HepG2 (cell line): Measurements from ENCODE around the gene ANKFY1. TPM values are rescaled to one million over a fixed set of nuclear protein-coding genes. Genes with fewer than 3 reads are reported as not detected.

Source experiments
- ATAC-seq: fragments of 200-7000 bp; cut with Tn5 transposase; 3 replicates; pipeline ENCODE4 v1.9.1; 2020; ENCODE audit warnings: mild to moderate bottlenecking, moderate library complexity
- BruUV-seq: library from RNA; stranded (reverse); fragments of 400-500 nt; replicated peaks from 2 replicates; lab custom pipeline; 2021; lab: Mats Ljungman, UMichigan
- CTCF ChIA-PET: fragments of 300-600 bp; formaldehyde crosslinking; extraction: SDS; loops from one replicate; lab custom pipeline; 2021; ENCODE audit warnings: low total read pairs, inconsistent platforms, low intra/inter-chr PET ratio; lab: Yijun Ruan, JAX
- POLR2A ChIA-PET: fragments of 350-600 bp; sonication (Branson Sonifier 250); formaldehyde crosslinking; loops from one replicate; lab custom pipeline; 2020; ENCODE audit warnings: antibody characterized with exemption, inconsistent platforms; lab: Yijun Ruan, JAX
- DNase-seq: peaks from one replicate; pipeline ENCODE4 v3.0.0-alpha.2; 2015; ENCODE audit warnings: low spot score
- FAIRE-seq: peaks from 3 replicates; lab custom pipeline; 2011; peaks lifted over from hg19 to GRCh38; lab: Jason Lieb, UNC
- H2AFZ ChIP-seq: one replicate; pipeline ENCODE4 v1.6.1; 2011; ENCODE audit warnings: low read length, inconsistent platforms
- H3K27ac ChIP-seq: fragments of 300-600 bp; 3 replicates; pipeline ENCODE4 v1.8.0; 2011; ENCODE audit warnings: mixed run types, mild to moderate bottlenecking, mixed read lengths, low read length, inconsistent platforms; ENCODE audit not compliant: insufficient read depth; ENCODE audit errors: extremely low read length
- H3K27me3 ChIP-seq, 2 experiments: fragments of 200-600 bp in 1 of 2; 2 replicates in 1 of 2; 3 replicates in 1 of 2; pipeline versions ENCODE4 v1.6.0 to v1.8.0; 2011; ENCODE audit warnings: low read length in 2 of 2, mild to moderate bottlenecking in 2 of 2, moderate library complexity in 2 of 2, inconsistent platforms in 1 of 2; ENCODE audit not compliant: insufficient read depth in 2 of 2, control insufficient read depth in 1 of 2
- H3K36me3 ChIP-seq, 2 experiments: fragments of 200-600 bp in 1 of 2; replicated peaks in 1 of 2; 2 replicates in 1 of 2; 3 replicates in 1 of 2; pipeline versions ENCODE4 v1.5.1 to v1.8.0; 2011; ENCODE audit warnings: low read length in 2 of 2, inconsistent platforms in 1 of 2; ENCODE audit not compliant: insufficient read depth in 2 of 2, control insufficient read depth in 1 of 2
- H3K4me1 ChIP-seq: 2 replicates; pipeline ENCODE4 v1.5.1; 2012; ENCODE audit warnings: low read length, inconsistent platforms; ENCODE audit not compliant: insufficient read depth
- H3K4me2 ChIP-seq: 2 replicates; pipeline ENCODE4 v1.6.0; 2011; ENCODE audit warnings: low read depth, low read length, inconsistent platforms
- H3K4me3 ChIP-seq, 3 experiments: fragments of 200-600 bp in 1 of 3; sonication (generic), shearing (Covaris generic) in 1 of 3; replicated peaks in 1 of 3; 2 replicates each; pipeline ENCODE4 v1.5.1; 2011 to 2016; ENCODE audit warnings: low read length in 3 of 3, inconsistent platforms in 2 of 3, low read depth in 2 of 3, mild to moderate bottlenecking in 2 of 3, control low read depth in 1 of 3, mixed read lengths in 1 of 3; ENCODE audit not compliant: insufficient read depth in 1 of 3
- H3K79me2 ChIP-seq: one replicate; pipeline ENCODE4 v1.6.1; 2011; ENCODE audit warnings: low read length, inconsistent platforms; ENCODE audit not compliant: insufficient read depth
- H3K9ac ChIP-seq: 2 replicates; pipeline ENCODE4 v1.6.0; 2011; ENCODE audit warnings: mild to moderate bottlenecking, low read depth, low read length, inconsistent platforms; ENCODE audit not compliant: insufficient read depth
- H3K9me3 ChIP-seq: 2 replicates; pipeline ENCODE4 v1.5.1; 2012; ENCODE audit warnings: mild to moderate bottlenecking, low read length
- H4K20me1 ChIP-seq: 2 replicates; pipeline ENCODE4 v1.6.0; 2011; ENCODE audit warnings: inconsistent platforms, mild to moderate bottlenecking, low read length, moderate library complexity; ENCODE audit not compliant: insufficient read depth
- MATR3 ChIP-seq: sonication (generic); formaldehyde crosslinking; IDR thresholded peaks from 2 replicates; pipeline ENCODE4 v1.4.0; 2020; ENCODE audit warnings: missing genetic modification reagents
- NCOR1 ChIP-seq: fragments of 200-600 bp; sonication (generic); IDR thresholded peaks from 2 replicates; pipeline ENCODE4 v1.7.0; 2017; ENCODE audit warnings: antibody characterized with exemption, low read length, borderline replicate concordance
- ONECUT2 ChIP-seq: sonication (generic); formaldehyde crosslinking; IDR thresholded peaks from 2 replicates; pipeline ENCODE4 v1.4.0; 2020; ENCODE audit warnings: missing genetic modification reagents
- ZNF83 ChIP-seq: sonication (generic); formaldehyde crosslinking; IDR thresholded peaks from 2 replicates; pipeline ENCODE4 v1.4.0; 2020; ENCODE audit warnings: missing genetic modification reagents, mild to moderate bottlenecking, borderline replicate concordance
- WGBS: methylation state at CpG from one replicate; pipeline ENCODE4 v1.1.6; 2017; ENCODE audit warnings: low lambda C conversion rate; 5-methylcytosine and 5-hydroxymethylcytosine counted together
- in situ Hi-C: cut with HindIII; loops from 2 replicates; pipeline ENCODE4 v1.10.0; 2017; ENCODE audit warnings: low pct_unique_long_range_greater_than_20kb; ENCODE audit not compliant: extremely low pct_ligation_motif_present
- intact Hi-C: fragments of 100-400 bp; cut with micrococcal nuclease; formaldehyde crosslinking; loops from one replicate; pipeline ENCODE4 v1.10.0; 2022; ENCODE audit not compliant: unreplicated experiment
- polyA plus RNA-seq, 8 experiments: library from polyadenylated mRNA; depleted of rRNA in 3 of 8; stranded (reverse) in 7 of 8; unstranded in 1 of 8; fragments of >200 nt; fragmentation: Illumina TruSeq in 4 of 8; extraction: Trizol in 4 of 8; gene quantifications; 2 replicates each; pipeline versions ENCODE4 v1.2.1 to v1.2.3, GENCODE V29; 2011 to 2016; ENCODE audit warnings: low read depth in 4 of 8, missing spikeins in 1 of 8, mixed read lengths in 1 of 8; ENCODE audit not compliant: insufficient read depth in 1 of 8
- total RNA-seq, 5 experiments: library from RNA; depleted of rRNA; stranded (reverse); fragments of >200 nt; fragmentation: Illumina TruSeq; extraction: Trizol; gene quantifications; 2 replicates each; pipeline ENCODE4 v1.2.3, GENCODE V29; 2016; ENCODE audit warnings: low read depth in 1 of 5
- TF ChIP-seq, protein P1 (sequence below): sonication (generic); formaldehyde crosslinking; IDR thresholded peaks from 2 replicates; pipeline ENCODE4; 2020; ENCODE audit warnings: missing genetic modification reagents, mild to moderate bottlenecking, borderline replicate concordance
- TF ChIP-seq, protein P2 (sequence below): sonication (generic); formaldehyde crosslinking; conservative IDR thresholded peaks from 2 replicates; pipeline ENCODE4 v1.8.0; 2022; ENCODE audit warnings: mild to moderate bottlenecking, moderate library complexity, missing genetic modification reagents

Gene ANKFY1
- total and polyA plus RNA-seq, 2 of the 13 experiments (the other 11 are each of a cell fraction or from before 2014, with no cell fraction given) = 11.9 to 16.8 TPM

DNA sequence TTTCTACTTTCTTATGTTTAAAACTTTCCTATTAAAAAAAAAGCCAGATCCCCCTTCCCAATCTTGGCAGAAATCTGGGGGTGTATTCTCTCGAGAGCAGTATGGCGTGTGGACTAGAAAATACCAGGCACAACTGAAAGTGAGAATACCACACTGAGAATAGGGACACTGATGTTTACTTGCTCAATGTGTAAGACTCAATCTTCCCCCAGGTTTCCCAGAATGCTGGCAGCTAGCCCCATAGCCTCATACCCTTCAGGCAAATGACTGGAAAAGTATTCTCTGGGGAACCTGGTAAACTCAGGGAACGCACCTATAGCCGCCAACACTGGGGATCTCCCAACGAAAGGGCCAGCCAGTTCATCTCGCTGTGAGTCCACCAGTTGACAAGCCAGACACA, 136.2 kb downstream of the ANKFY1 start (continued):
- TF ChIP-seq, protein P1, sequence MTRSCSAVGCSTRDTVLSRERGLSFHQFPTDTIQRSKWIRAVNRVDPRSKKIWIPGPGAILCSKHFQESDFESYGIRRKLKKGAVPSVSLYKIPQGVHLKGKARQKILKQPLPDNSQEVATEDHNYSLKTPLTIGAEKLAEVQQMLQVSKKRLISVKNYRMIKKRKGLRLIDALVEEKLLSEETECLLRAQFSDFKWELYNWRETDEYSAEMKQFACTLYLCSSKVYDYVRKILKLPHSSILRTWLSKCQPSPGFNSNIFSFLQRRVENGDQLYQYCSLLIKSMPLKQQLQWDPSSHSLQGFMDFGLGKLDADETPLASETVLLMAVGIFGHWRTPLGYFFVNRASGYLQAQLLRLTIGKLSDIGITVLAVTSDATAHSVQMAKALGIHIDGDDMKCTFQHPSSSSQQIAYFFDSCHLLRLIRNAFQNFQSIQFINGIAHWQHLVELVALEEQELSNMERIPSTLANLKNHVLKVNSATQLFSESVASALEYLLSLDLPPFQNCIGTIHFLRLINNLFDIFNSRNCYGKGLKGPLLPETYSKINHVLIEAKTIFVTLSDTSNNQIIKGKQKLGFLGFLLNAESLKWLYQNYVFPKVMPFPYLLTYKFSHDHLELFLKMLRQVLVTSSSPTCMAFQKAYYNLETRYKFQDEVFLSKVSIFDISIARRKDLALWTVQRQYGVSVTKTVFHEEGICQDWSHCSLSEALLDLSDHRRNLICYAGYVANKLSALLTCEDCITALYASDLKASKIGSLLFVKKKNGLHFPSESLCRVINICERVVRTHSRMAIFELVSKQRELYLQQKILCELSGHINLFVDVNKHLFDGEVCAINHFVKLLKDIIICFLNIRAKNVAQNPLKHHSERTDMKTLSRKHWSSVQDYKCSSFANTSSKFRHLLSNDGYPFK = no peak

DNA sequence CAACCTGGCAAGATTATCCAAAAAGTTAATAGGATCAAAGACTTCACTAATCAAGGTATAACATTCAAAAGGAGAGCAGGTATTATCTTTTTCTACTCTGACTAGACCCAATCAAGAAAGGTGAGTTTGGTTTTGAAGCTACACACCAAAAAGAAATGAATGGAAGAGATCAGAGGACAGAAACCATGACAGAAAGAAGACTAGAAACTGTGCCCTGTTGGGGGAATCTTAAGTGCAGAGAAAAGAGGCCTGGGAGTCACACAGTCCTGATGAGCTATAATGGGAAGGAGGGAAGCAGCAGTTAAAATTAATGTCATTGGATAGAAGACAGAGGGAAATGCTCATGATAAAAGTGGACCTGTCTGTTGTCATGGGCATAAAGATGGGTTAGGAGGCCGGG, 138.2 kb downstream of the ANKFY1 start:
- H3K4me3 ChIP-seq = no peak overlapping the region
- no peak overlapping the region for H3K27ac ChIP-seq
- no peak for ATAC-seq
- no peak for FAIRE-seq
- ChIA-PET POLR2A (no interaction called here), CTCF (no interaction called here)
- H3K79me2 ChIP-seq = no peaks in the 10 kb centered on the region
- H3K4me2 ChIP-seq = no peak overlapping the region
- 100% methylated on average over 1 of the region's 1 CpG for WGBS
- in situ Hi-C loops = no loop called here
- H3K9me3 ChIP-seq = no peaks in the 10 kb centered on the region
- H3K27me3 ChIP-seq = no peaks in the 10 kb centered on the region
- no TSS peak for BruUV-seq
- H3K36me3 ChIP-seq = peaks cover 7 to 16% of the 10 kb centered on the region in 2 experiments; a peak in 4 of 5 replicates
- no peak for DNase-seq
- no peak overlapping the region for H2AFZ ChIP-seq
- no peaks in the 10 kb centered on the region for H4K20me1 ChIP-seq
- H3K4me1 ChIP-seq = no peaks in the 10 kb centered on the region
- TF ChIP-seq, protein P2, sequence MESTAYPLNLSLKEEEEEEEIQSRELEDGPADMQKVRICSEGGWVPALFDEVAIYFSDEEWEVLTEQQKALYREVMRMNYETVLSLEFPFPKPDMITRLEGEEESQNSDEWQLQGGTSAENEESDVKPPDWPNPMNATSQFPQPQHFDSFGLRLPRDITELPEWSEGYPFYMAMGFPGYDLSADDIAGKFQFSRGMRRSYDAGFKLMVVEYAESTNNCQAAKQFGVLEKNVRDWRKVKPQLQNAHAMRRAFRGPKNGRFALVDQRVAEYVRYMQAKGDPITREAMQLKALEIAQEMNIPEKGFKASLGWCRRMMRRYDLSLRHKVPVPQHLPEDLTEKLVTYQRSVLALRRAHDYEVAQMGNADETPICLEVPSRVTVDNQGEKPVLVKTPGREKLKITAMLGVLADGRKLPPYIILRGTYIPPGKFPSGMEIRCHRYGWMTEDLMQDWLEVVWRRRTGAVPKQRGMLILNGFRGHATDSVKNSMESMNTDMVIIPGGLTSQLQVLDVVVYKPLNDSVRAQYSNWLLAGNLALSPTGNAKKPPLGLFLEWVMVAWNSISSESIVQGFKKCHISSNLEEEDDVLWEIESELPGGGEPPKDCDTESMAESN (CRISPR knock-in tag) = no peak
- TF ChIP-seq NCOR1 (no peak), MATR3 (no peak), ZNF83 (CRISPR knock-in tag) (no peak), ONECUT2 (no peak)
- intact Hi-C loops = no loop called here
- no peak overlapping the region for H3K9ac ChIP-seq
